ENCODE measurements around the gene MIR17HG.

DNA sequence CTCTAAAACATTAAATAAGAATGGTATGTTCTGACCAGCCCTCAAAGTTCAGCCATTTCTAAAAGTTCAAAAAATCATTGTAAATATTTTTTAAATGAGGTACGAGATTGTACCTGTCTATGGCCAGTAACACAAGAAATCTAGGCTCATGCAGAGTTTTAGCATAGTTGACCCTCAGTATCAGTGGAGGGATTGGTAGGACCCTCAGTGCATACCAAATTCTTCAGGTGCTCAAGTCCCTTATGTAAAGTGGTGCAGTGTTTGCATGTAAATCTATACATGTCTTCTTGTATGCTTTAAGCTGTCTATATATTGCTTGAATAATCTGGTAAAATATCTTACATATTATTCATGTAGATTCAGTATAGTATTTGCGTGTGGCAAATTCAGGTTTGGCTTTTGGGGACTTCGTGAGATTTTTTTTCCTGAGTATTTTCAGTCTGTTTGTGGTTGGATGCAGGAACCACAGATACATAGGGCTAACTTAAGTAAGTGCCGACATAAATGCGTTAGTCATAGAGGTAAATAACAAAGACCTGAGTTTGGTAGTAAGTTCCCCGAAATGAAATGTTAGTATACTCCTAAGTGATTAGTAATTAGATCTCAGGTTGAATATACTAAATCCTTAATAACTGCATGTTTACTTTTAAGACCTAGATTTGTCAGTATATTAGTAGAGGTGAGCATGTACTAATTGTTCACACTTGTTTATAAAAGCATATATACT lies 7.8 kb downstream of the MIR17HG start:
- no peak for TF ChIP-seq POLR2A (IDR thresholded peaks at IDR 0.05)
- TF ChIP-seq, protein P1, sequence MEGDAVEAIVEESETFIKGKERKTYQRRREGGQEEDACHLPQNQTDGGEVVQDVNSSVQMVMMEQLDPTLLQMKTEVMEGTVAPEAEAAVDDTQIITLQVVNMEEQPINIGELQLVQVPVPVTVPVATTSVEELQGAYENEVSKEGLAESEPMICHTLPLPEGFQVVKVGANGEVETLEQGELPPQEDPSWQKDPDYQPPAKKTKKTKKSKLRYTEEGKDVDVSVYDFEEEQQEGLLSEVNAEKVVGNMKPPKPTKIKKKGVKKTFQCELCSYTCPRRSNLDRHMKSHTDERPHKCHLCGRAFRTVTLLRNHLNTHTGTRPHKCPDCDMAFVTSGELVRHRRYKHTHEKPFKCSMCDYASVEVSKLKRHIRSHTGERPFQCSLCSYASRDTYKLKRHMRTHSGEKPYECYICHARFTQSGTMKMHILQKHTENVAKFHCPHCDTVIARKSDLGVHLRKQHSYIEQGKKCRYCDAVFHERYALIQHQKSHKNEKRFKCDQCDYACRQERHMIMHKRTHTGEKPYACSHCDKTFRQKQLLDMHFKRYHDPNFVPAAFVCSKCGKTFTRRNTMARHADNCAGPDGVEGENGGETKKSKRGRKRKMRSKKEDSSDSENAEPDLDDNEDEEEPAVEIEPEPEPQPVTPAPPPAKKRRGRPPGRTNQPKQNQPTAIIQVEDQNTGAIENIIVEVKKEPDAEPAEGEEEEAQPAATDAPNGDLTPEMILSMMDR (IDR thresholded peaks at IDR 0.05): no peak

Data from lower leg skin (tissue), 3 donors.